Motor neuron (in vitro differentiated cells): ENCODE measurements around the gene PRDM1. TPM values are rescaled to one million over a fixed set of nuclear protein-coding genes. Genes with fewer than 3 reads are reported as not detected.
A peak's percentile ranks its signal among the peaks of the same experiment; 100 is the strongest.

ENCODE experiments used
- ATAC-seq, 8 experiments: fragments of 200-7000 bp; cut with Tn5 transposase; replicated peaks in 6 of 8; 2 replicates each; pipeline ENCODE4 v1.8.0; 2021; ENCODE audit warnings: mild to moderate bottlenecking in 8 of 8, moderate library complexity in 8 of 8
- H3K27ac ChIP-seq, 2 donors: fragments of 250-450 bp; sonication (Bioruptor Pico); 2 replicates each; pipeline ENCODE4 v1.9.0; 2021; ENCODE audit warnings: antibody characterized with exemption in 2 of 2, mild to moderate bottlenecking in 2 of 2, moderate library complexity in 1 of 2
- H3K4me1 ChIP-seq, 2 donors: fragments of 250-450 bp; sonication (Bioruptor Pico); replicated peaks in 1 of 2; 2 replicates each; pipeline ENCODE4 v1.6.1; 2021; ENCODE audit warnings: antibody characterized with exemption in 2 of 2, mild to moderate bottlenecking in 2 of 2, moderate library complexity in 1 of 2
- H3K4me3 ChIP-seq, 5 donors: fragments of 250-450 bp; sonication (Bioruptor Pico); 2 replicates each; pipeline ENCODE4 v1.9.0; 2021; ENCODE audit warnings: antibody characterized with exemption in 5 of 5, mild to moderate bottlenecking in 5 of 5, moderate library complexity in 4 of 5
- WGBS, 10 experiments: fragments of 450-650 bp; shearing (Covaris generic); methylation state at CpG; one replicate each; pipeline ENCODE4 v1.0.0; 2022; 5-methylcytosine and 5-hydroxymethylcytosine counted together
- in situ Hi-C, 9 experiments: fragments of 400-800 bp; cut with MboI; loops; one replicate each; pipeline ENCODE4 v1.15.0; 2021; ENCODE audit warnings: low sequenced_read_pairs in 9 of 9, low pct_unique_long_range_greater_than_20kb in 2 of 9; ENCODE audit not compliant: unreplicated experiment in 9 of 9
- total RNA-seq, 8 experiments: library from RNA; unstranded; fragments of 300-600 nt; gene quantifications; 2 replicates each; pipeline versions ENCODE4 v1.2.3 to v1.2.4, GENCODE V29; 2022

PRDM1 gene
- total RNA-seq, 8 experiments from 2014 or later: 0.23 to 4.3 (median 2.0) TPM

DNA sequence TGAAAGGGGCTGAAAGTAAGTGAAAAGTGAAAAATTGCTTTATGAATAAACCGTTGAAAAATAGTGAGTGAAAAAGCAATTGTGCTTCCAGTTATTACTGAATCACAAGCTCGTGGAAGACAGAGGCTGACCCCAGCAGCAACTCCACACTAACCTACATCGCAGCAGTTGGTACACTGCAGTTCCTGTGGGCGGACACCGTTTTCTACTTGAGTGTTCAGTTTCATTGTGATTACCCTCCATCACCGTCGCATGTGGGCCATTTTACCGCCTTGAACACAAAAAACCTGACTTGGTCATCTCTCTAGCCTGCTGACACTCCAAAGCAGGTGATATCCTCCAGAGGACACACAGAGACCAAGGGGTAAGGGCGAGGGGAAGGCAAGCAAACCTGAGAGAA lies 28.4 kb downstream of the PRDM1 start:
- 40 to 97% (median 84%) methylated on average over 1 to 8 of the region's 9 CpGs; no CpG with 5 or more reads in 1 of the 10 experiments for WGBS, 10 experiments
- in situ Hi-C loops: no loop called here

GRCh38 chr6:106115286-106115685 lies 29.1 kb downstream of the PRDM1 start:
- in situ Hi-C loops: no loop called here
- Histone ChIP-seq H3K4me3 (no peak overlapping the region), H3K27ac (no peak overlapping the region), H3K4me1 (peaks cover 0 to 3% of the 10 kb centered on the region in 2 donors)
- no peak for ATAC-seq
- 79 to 100% (median 94%) methylated on average over 1 to 5 of the region's 5 CpGs; no CpG with 5 or more reads in 2 of the 10 experiments for WGBS, 10 experiments

More for the DNA sequence above, 28.4 kb downstream of the PRDM1 start:
- no peak for ATAC-seq
- Histone ChIP-seq H3K27ac (no peak overlapping the region), H3K4me3 (no peak overlapping the region), H3K4me1 (peaks cover 0 to 3% of the 10 kb centered on the region in 2 donors)

DNA sequence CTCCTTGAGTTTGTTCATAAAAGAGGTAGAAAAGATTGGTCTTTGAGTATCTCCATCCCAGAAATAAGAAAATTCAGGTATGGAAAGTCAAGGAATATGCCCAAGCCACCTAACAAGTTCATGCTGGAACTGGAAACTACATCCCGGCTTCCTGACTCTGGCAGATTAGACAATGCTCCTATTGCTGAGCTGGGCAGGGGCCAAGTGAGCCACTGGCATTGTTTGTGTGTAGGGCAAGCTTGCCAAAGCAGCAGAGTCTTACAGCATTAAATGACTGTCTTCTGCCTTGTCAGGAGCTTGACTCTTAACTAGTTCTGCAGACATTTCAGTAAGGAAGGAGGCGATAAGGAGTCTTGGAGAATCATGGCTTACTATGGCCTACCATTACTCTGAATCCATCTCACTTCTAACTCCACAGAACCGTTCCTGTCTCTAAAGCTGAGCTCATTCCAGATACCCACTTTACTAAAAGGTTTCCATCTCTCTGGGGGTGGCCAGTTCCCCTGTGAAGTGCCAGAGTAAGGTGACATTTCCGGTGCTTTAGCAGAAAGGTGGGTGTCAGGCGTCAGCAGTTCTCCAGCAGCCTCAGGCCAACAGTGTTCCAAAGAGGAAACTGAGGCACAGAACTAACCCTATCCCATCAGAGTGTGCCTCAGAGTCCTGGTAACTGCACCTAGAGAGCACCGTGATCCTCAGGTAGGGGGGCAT lies 30.1 kb downstream of the PRDM1 start:
- no peaks in the 10 kb centered on the region for H3K4me1 ChIP-seq
- H3K4me3 ChIP-seq: no peak overlapping the region
- in situ Hi-C loops: no loop called here
- ATAC-seq: peak in 1 of 8 experiments; percentile 57
- H3K27ac ChIP-seq: no peak overlapping the region
- WGBS, 10 experiments: 39 to 100% (median 94%) methylated on average over 1 to 6 of the region's 6 CpGs; no CpG with 5 or more reads in 1 of the 10 experiments

GRCh38 chr6:106117579-106117978 lies 31.4 kb downstream of the PRDM1 start:
- ATAC-seq: no peak
- WGBS, 10 experiments: 50 to 95% (median 74%) methylated on average over 2 to 6 of the region's 6 CpGs; no CpG with 5 or more reads in 4 of the 10 experiments
- Histone ChIP-seq H3K27ac (no peak overlapping the region), H3K4me1 (no peaks in the 10 kb centered on the region), H3K4me3 (no peak overlapping the region)
- in situ Hi-C loops: no loop called here

GRCh38 chr6:106118835-106119431 lies 32.8 kb downstream of the PRDM1 start:
- WGBS, 10 experiments: 71 to 100% (median 90%) methylated on average over 1 to 3 of the region's 3 CpGs; no CpG with 5 or more reads in 1 of the 10 experiments
- ATAC-seq: peak in 3 of 8 experiments; percentile 20 to 83 (median 79)
- in situ Hi-C loops: no loop called here

GRCh38 chr6:106119546-106119945 lies 33.4 kb downstream of the PRDM1 start:
- in situ Hi-C loops: no loop called here
- ATAC-seq: peak in 3 of 8 experiments; percentile 47 to 77 (median 64)
- WGBS, 10 experiments: 0 to 94% (median 76%) methylated on average over 1 to 5 of the region's 9 CpGs; no CpG with 5 or more reads in 2 of the 10 experiments
- Histone ChIP-seq H3K4me1 (peaks cover 6 to 9% of the 10 kb centered on the region in 2 donors), H3K4me3 (no peak overlapping the region), H3K27ac (no peak overlapping the region)

More at GRCh38 chr6:106118835-106119431, 32.8 kb downstream of the PRDM1 start:
- peaks cover 6 to 9% of the 10 kb centered on the region in 2 donors for H3K4me1 ChIP-seq
- H3K27ac ChIP-seq: no peak overlapping the region
- no peak overlapping the region for H3K4me3 ChIP-seq

GRCh38 chr6:106120006-106120405 lies 33.9 kb downstream of the PRDM1 start:
- 25 to 100% (median 84%) methylated on average over 1 to 2 of the region's 2 CpGs for WGBS, 10 experiments
- Histone ChIP-seq H3K4me3 (no peak overlapping the region), H3K4me1 (peaks cover 6 to 9% of the 10 kb centered on the region in 2 donors), H3K27ac (no peak overlapping the region)
- ATAC-seq: peak in 1 of 8 experiments; percentile 45
- in situ Hi-C loops: no loop called here

DNA sequence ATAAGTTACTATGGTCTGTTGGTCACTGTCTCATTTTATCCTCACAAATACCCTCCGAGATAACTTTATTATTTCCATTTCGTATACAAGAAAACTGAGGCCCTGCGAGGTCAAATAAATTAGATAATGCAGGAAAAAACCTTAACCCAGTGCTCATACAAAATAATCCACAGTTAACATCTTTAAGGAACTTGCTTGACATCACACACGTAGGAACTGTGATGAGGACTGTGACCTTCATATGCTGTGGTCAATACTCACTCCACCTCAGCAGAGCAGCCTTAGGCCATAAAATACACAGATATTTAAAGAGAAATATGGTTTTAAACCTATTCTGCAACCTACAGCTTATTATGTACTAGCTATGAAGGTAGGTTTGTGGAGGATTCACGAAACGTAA lies 34.3 kb downstream of the PRDM1 start:
- in situ Hi-C loops: no loop called here
- WGBS, 10 experiments: 87 to 100% (median 95%) methylated on average over 1 to 6 of the region's 6 CpGs
- no peak overlapping the region for H3K27ac ChIP-seq
- H3K4me3 ChIP-seq: no peak overlapping the region
- no peak for ATAC-seq
- H3K4me1 ChIP-seq: peaks cover 6 to 9% of the 10 kb centered on the region in 2 donors

- Histone ChIP-seq H3K27ac (no peak overlapping the region), H3K4me3 (no peak overlapping the region), H3K4me1 (peaks cover 6 to 9% of the 10 kb centered on the region in 2 donors)
- WGBS, 10 experiments: 51 to 100% (median 87%) methylated on average over 1 to 6 of the region's 6 CpGs; no CpG with 5 or more reads in 3 of the 10 experiments
- in situ Hi-C loops: no loop called here
- no peak for ATAC-seq
These were observed 36.3 kb downstream of the PRDM1 start for GRCh38 chr6:106122306-106122918.

- in situ Hi-C loops: no loop called here
- ATAC-seq: peak in 3 of 8 experiments; percentile 23 to 69 (median 67)
- Histone ChIP-seq H3K4me3 (no peak overlapping the region), H3K27ac (no peak overlapping the region), H3K4me1 (peaks cover 6 to 9% of the 10 kb centered on the region in 2 donors)
- 55 to 95% (median 66%) methylated on average over 2 to 6 of the region's 6 CpGs; no CpG with 5 or more reads in 2 of the 10 experiments for WGBS, 10 experiments
These were observed 37.0 kb downstream of the PRDM1 start for GRCh38 chr6:106122938-106123656.

DNA sequence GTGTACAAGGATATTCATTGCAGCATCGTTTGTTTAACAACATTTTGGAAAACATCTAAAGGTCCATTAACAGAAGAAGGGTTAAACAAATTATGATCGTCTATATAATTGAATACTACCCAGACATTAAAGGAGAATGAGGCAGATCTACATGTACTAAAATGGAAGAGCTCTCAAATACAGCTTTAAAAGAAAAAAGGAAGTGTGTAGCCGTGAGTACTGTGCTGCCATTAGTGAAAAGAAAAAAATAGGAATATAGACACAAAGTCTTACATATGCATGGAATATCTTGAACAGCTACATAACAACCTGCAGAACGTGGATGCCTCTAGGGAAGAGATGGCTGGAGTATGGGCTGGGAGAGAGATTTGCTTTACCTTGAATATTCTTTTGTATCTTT lies 37.9 kb downstream of the PRDM1 start:
- 42 to 94% (median 74%) methylated on average over 2 to 4 of the region's 4 CpGs for WGBS, 10 experiments
- in situ Hi-C loops: no loop called here
- Histone ChIP-seq H3K4me3 (no peak overlapping the region), H3K27ac (no peak overlapping the region), H3K4me1 (peaks cover 6 to 9% of the 10 kb centered on the region in 2 donors)
- no peak for ATAC-seq

DNA sequence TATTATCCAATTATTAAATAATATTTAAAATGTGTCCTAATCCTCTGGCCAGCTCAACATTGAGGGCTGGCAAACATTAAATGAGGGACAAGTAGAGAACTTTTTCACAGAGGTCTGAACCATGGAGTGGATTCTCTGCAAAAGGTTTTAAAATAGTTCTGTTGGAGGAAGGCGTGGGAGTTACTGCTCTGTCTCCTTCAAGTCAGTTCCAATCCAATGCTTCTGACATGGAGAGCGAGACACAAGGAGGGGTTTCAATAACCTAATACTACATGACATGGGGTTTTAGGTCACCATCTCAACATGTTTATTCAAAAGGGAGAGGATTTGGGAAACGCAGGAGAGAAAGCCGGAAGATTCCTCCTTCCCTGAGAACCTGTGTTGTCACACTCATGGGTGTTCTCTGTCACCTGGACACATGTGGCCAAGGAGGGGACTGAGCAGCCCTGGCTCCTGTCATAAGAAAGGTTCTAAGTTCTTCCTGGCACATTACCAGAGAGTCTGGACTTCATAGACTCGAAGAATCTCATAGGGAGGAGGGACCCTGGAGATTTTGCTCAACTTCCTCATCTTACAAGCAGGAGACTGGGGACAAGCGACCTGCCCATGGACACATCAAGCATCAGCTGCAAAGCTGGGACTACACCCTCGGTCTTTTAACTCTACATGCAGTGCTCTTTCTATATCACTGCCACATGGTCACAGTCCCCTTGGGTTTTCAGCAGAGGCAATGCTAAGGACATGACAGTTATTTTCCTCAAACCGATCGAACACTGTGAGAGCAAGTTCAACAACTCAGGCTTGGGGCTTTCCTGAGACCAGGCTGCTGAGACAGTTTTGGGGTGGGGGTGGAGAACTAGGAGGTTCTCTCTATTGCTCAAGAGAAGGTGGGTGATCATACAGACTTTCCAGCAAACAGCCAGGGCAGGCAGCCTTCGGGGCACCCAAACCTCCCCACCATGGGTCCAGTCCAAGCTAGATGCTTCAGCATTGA lies 38.6 kb downstream of the PRDM1 start:
- 62 to 100% (median 88%) methylated on average over 2 to 9 of the region's 10 CpGs; no CpG with 5 or more reads in 2 of the 10 experiments for WGBS, 10 experiments
- H3K27ac ChIP-seq: no peak overlapping the region
- no peak overlapping the region for H3K4me3 ChIP-seq
- ATAC-seq: no peak
- H3K4me1 ChIP-seq: peaks cover 6 to 9% of the 10 kb centered on the region in 2 donors
- in situ Hi-C loops: no loop called here
